Osteocyte (in vitro differentiated cells): Measurements from ENCODE around the gene TUSC7. TPM values are rescaled to one million over a fixed set of nuclear protein-coding genes. Genes with fewer than 3 reads are reported as not detected.

Experiments
- DNase-seq: peaks from one replicate; pipeline ENCODE4 v3.0.0; 2021; ENCODE audit warnings: mixed read lengths; ENCODE audit not compliant: unreplicated experiment; ENCODE audit errors: extremely low spot score
- H3K27ac Mint-ChIP-seq: one replicate; pipeline ENCODE4 v1.8.0; 2021; ENCODE audit warnings: mild to moderate bottlenecking, mixed read lengths; ENCODE audit not compliant: unreplicated experiment
- H3K27me3 Mint-ChIP-seq: one replicate; pipeline ENCODE4 v1.8.0; 2021; ENCODE audit warnings: mixed read lengths; ENCODE audit not compliant: unreplicated experiment
- H3K36me3 Mint-ChIP-seq: one replicate; pipeline ENCODE4 v1.8.0; 2021; ENCODE audit warnings: mixed read lengths; ENCODE audit not compliant: unreplicated experiment
- H3K4me1 Mint-ChIP-seq: one replicate; pipeline ENCODE4 v1.8.0; 2021; ENCODE audit warnings: mixed read lengths; ENCODE audit not compliant: unreplicated experiment
- H3K4me3 Mint-ChIP-seq: one replicate; pipeline ENCODE4 v1.8.0; 2021; ENCODE audit warnings: mild to moderate bottlenecking, moderate library complexity, mixed read lengths; ENCODE audit not compliant: unreplicated experiment
- H3K9me3 Mint-ChIP-seq: one replicate; pipeline ENCODE4 v1.8.0; 2021; ENCODE audit warnings: mixed read lengths; ENCODE audit not compliant: unreplicated experiment
- CTCF ChIP-seq: fragments of 200-600 bp; sonication (generic); IDR thresholded peaks from 2 replicates; pipeline ENCODE4 v1.5.0; 2021; ENCODE audit warnings: antibody characterized with exemption, mild to moderate bottlenecking, moderate library complexity
- total RNA-seq: library from RNA; stranded (reverse); gene quantifications from 2 replicates; pipeline ENCODE4 v1.2.1, GENCODE V29; 2021

The TUSC7 gene
- total RNA-seq, 1 donor from 2014 or later = not detected

DNA sequence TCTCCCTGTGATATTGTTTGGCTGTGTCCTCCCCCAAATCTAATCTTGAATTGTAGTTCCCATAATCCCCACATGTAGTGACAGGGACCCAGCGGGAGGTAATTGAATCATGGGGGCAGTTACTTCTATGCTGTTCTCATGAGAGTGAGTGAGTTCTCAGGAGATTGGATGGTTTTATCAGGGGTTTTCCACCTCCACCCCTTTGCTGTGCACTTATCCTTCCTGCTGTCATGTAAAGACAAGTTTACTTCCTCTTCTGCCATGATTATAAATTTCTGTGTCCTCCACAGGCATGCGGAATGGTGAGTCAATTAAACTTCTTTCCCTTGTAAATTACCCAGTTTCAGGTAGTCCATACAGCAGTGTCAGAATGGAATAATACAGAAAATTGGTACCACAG is 24.7 kb downstream of the TUSC7 start:
- H3K9me3 Mint-ChIP-seq = no peaks in the 10 kb centered on the region
- no peak for TF ChIP-seq CTCF
- H3K4me1 Mint-ChIP-seq = no peaks in the 10 kb centered on the region
- H3K4me3 Mint-ChIP-seq = no peak overlapping the region
- no peak for DNase-seq
- H3K27me3 Mint-ChIP-seq = peaks cover 17% of the 10 kb centered on the region
- no peaks in the 10 kb centered on the region for H3K36me3 Mint-ChIP-seq
- no peak overlapping the region for H3K27ac Mint-ChIP-seq

- no peak for DNase-seq
- peaks cover 3% of the 10 kb centered on the region for H3K27me3 Mint-ChIP-seq
- no peak for TF ChIP-seq CTCF
- no peaks in the 10 kb centered on the region for H3K9me3 Mint-ChIP-seq
- no peak overlapping the region for H3K4me3 Mint-ChIP-seq
- no peaks in the 10 kb centered on the region for H3K36me3 Mint-ChIP-seq
- no peaks in the 10 kb centered on the region for H3K4me1 Mint-ChIP-seq
- H3K27ac Mint-ChIP-seq = no peak overlapping the region
Observed at GRCh38 chr3:116739678-116740077, 30.1 kb downstream of the TUSC7 start.

GRCh38 chr3:116740293-116740692 is 30.7 kb downstream of the TUSC7 start:
- H3K4me1 Mint-ChIP-seq = no peaks in the 10 kb centered on the region
- no peaks in the 10 kb centered on the region for H3K36me3 Mint-ChIP-seq
- no peak overlapping the region for H3K27ac Mint-ChIP-seq
- peaks cover 3% of the 10 kb centered on the region for H3K27me3 Mint-ChIP-seq
- TF ChIP-seq CTCF = no peak
- H3K9me3 Mint-ChIP-seq = no peaks in the 10 kb centered on the region
- no peak for DNase-seq
- H3K4me3 Mint-ChIP-seq = no peak overlapping the region

DNA sequence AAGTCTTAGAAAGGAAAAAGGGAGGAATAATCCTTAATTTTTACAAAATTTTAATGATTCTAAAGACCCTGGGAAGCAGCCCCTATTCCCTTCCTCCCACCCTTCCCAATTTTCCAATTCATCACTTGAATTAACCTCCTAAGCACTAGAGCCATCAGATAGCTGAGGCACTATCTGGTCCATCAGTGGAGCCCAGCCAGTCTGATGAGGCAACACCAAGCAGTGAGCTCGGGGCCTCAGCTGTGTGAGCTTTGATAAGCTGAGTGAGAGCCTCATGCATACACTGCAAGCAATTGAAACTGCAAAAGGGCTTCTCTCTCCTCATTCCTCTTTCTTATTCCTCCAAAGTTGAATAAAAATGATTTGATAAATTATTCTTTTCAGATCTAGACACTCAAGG is 31.9 kb downstream of the TUSC7 start:
- no peak overlapping the region for H3K27ac Mint-ChIP-seq

GRCh38 chr3:116743062-116743461 is 33.5 kb downstream of the TUSC7 start:
- no peaks in the 10 kb centered on the region for H3K36me3 Mint-ChIP-seq
- H3K27ac Mint-ChIP-seq = no peak overlapping the region
- DNase-seq = no peak
- no peak for TF ChIP-seq CTCF
- no peak overlapping the region for H3K4me3 Mint-ChIP-seq
- H3K27me3 Mint-ChIP-seq = peaks cover 4% of the 10 kb centered on the region
- H3K4me1 Mint-ChIP-seq = no peaks in the 10 kb centered on the region
- H3K9me3 Mint-ChIP-seq = no peaks in the 10 kb centered on the region

More for the DNA sequence above, 31.9 kb downstream of the TUSC7 start:
- no peak for TF ChIP-seq CTCF
- no peak overlapping the region for H3K4me3 Mint-ChIP-seq
- H3K4me1 Mint-ChIP-seq = no peaks in the 10 kb centered on the region
- no peaks in the 10 kb centered on the region for H3K36me3 Mint-ChIP-seq
- H3K9me3 Mint-ChIP-seq = no peaks in the 10 kb centered on the region
- DNase-seq = no peak
- H3K27me3 Mint-ChIP-seq = peaks cover 3% of the 10 kb centered on the region
